Measurements from ENCODE around the gene CARD19. TPM values are rescaled to one million over a fixed set of nuclear protein-coding genes. Genes with fewer than 3 reads are reported as not detected.

The CARD19 gene
- total and polyA plus RNA-seq, 9 of the 15 experiments (the other 6 are each of a cell fraction or from before 2014, with no cell fraction given) = 0.90 to 34.9 (median 14.6) TPM

GRCh38 chr9:93060746-93061259 lies 35.2 kb upstream of the CARD19 start (continued):
- TF ChIP-seq ZFP36 (IDR thresholded peaks at IDR 0.05; ENCODE audit: low read depth, low read length, partially characterized antibody) (no peak), ATF7 (IDR thresholded peaks at IDR 0.05) (0 out of 2 replicates have a peak, but pooled peaks have one; percentile 10), CBX8 (IDR thresholded peaks at IDR 0.05; ENCODE audit: borderline replicate concordance, extremely low read depth, low read depth, low read length, poor library complexity, severe bottlenecking) (no peak), ZNF445 (CRISPR knock-in tag; IDR thresholded peaks at IDR 0.05; ENCODE audit: low read depth) (no peak), TAF1 (IDR thresholded peaks at IDR 0.05; ENCODE audit: control insufficient read depth, extremely low read depth, insufficient read depth, low read length, severe bottlenecking) (peak; percentile 22), TEAD4 (IDR thresholded peaks at IDR 0.05; ENCODE audit: low read length) (no peak), TEAD4 (CRISPR knock-in tag; IDR thresholded peaks at IDR 0.05; ENCODE audit: borderline replicate concordance) (no peak), SMARCE1 (IDR thresholded peaks at IDR 0.05) (peak; percentile 85), PURB (CRISPR knock-in tag; IDR thresholded peaks at IDR 0.05; ENCODE audit: low read depth) (no peak), CXXC5 (CRISPR knock-in tag; IDR thresholded peaks at IDR 0.05) (0 out of 2 replicates have a peak, but pooled peaks have one; percentile 22), ZBTB1 (CRISPR knock-in tag; IDR thresholded peaks at IDR 0.05; ENCODE audit: borderline replicate concordance, low read depth) (peak; percentile 43; the same call in 1 of the 2 replicates), ASH1L (IDR thresholded peaks at IDR 0.05; ENCODE audit: borderline replicate concordance, low read depth, partially characterized antibody) (no peak)
- TF ChIP-seq, protein P1, sequence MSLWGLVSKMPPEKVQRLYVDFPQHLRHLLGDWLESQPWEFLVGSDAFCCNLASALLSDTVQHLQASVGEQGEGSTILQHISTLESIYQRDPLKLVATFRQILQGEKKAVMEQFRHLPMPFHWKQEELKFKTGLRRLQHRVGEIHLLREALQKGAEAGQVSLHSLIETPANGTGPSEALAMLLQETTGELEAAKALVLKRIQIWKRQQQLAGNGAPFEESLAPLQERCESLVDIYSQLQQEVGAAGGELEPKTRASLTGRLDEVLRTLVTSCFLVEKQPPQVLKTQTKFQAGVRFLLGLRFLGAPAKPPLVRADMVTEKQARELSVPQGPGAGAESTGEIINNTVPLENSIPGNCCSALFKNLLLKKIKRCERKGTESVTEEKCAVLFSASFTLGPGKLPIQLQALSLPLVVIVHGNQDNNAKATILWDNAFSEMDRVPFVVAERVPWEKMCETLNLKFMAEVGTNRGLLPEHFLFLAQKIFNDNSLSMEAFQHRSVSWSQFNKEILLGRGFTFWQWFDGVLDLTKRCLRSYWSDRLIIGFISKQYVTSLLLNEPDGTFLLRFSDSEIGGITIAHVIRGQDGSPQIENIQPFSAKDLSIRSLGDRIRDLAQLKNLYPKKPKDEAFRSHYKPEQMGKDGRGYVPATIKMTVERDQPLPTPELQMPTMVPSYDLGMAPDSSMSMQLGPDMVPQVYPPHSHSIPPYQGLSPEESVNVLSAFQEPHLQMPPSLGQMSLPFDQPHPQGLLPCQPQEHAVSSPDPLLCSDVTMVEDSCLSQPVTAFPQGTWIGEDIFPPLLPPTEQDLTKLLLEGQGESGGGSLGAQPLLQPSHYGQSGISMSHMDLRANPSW (CRISPR knock-in tag; IDR thresholded peaks at IDR 0.05) = 0 out of 2 replicates have a peak, but pooled peaks have one; percentile 23
- TF ChIP-seq, protein P2, sequence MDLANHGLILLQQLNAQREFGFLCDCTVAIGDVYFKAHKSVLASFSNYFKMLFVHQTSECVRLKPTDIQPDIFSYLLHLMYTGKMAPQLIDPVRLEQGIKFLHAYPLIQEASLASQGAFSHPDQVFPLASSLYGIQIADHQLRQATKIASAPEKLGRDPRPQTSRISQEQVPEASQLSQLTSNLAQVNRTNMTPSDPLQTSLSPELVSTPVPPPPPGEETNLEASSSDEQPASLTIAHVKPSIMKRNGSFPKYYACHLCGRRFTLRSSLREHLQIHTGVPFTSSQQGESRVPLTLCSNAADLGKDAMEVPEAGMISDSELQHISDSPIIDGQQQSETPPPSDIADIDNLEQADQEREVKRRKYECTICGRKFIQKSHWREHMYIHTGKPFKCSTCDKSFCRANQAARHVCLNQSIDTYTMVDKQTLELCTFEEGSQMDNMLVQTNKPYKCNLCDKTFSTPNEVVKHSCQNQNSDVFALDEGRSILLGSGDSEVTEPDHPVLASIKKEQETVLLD (IDR thresholded peaks at IDR 0.05) = 0 out of 2 replicates have a peak, but pooled peaks have one; percentile 12

All from K562 (cell line).